Endothelial cell of umbilical vein (primary cell): ENCODE measurements around the gene COL17A1. TPM values are rescaled to one million over a fixed set of nuclear protein-coding genes. Genes with fewer than 3 reads are reported as not detected.

Source experiments
- BruUV-seq: library from RNA; stranded (reverse); fragments of 400-500 nt; replicated peaks from 2 replicates; lab custom pipeline; 2021; lab: Mats Ljungman, UMichigan
- CTCF ChIA-PET: fragments of 300-600, 350-600 bp; sonication (Branson Sonifier 250); formaldehyde crosslinking; loops from one replicate; lab custom pipeline; 2021; ENCODE audit warnings: antibody characterized with exemption, inconsistent platforms; lab: Charles Lee
- POLR2A ChIA-PET: fragments of 300-600, 350-600 bp; sonication (Branson Sonifier 250); formaldehyde crosslinking; loops from one replicate; lab custom pipeline; 2021; ENCODE audit warnings: antibody characterized with exemption, inconsistent platforms; lab: Charles Lee
- DNase-seq: peaks from one replicate; pipeline ENCODE4 v3.0.0-alpha.2; 2011; ENCODE audit warnings: low read depth, low spot score
- FAIRE-seq: peaks from 2 replicates; lab custom pipeline; 2011; peaks lifted over from hg19 to GRCh38; lab: Jason Lieb, UNC
- H2AFZ ChIP-seq: 2 replicates; pipeline ENCODE4 v1.6.0; 2012; ENCODE audit warnings: low read depth, low read length, control low read depth, inconsistent platforms
- H3K27ac ChIP-seq: 2 replicates; pipeline ENCODE4 v1.5.1; 2011; ENCODE audit warnings: low read depth, mild to moderate bottlenecking, control low read depth, low read length, moderate library complexity; ENCODE audit not compliant: insufficient read depth
- H3K27me3 ChIP-seq, 2 experiments: 2 replicates each; pipeline versions ENCODE4 v1.6.0 to v1.6.1; 2011; ENCODE audit warnings: low read length in 2 of 2, mixed read lengths in 1 of 2; ENCODE audit not compliant: control insufficient read depth in 2 of 2, insufficient read depth in 2 of 2
- H3K36me3 ChIP-seq, 2 experiments: 2 replicates in 1 of 2; 3 replicates in 1 of 2; pipeline ENCODE4 v1.5.1; 2011; ENCODE audit warnings: low read length in 2 of 2, mild to moderate bottlenecking in 1 of 2, moderate library complexity in 1 of 2; ENCODE audit not compliant: control insufficient read depth in 2 of 2, insufficient read depth in 2 of 2; ENCODE audit errors: extremely low read depth in 1 of 2
- H3K4me1 ChIP-seq: 3 replicates; pipeline ENCODE4 v1.5.1; 2011; ENCODE audit warnings: mild to moderate bottlenecking, low read length; ENCODE audit not compliant: control insufficient read depth, insufficient read depth; ENCODE audit errors: extremely low read depth
- H3K4me2 ChIP-seq: 2 replicates; pipeline ENCODE4 v1.6.1; 2011; ENCODE audit warnings: low read length, control low read depth, mixed read lengths; ENCODE audit not compliant: insufficient read depth
- H3K4me3 ChIP-seq, 3 experiments: fragments of 200-600 bp in 1 of 3; sonication (generic), shearing (Covaris generic) in 1 of 3; replicated peaks in 1 of 3; 2 replicates each; pipeline ENCODE4 v1.5.1; 2011 to 2016; ENCODE audit warnings: control low read depth in 3 of 3, low read length in 3 of 3, mild to moderate bottlenecking in 2 of 3, inconsistent platforms in 1 of 3, low read depth in 1 of 3, moderate library complexity in 1 of 3; ENCODE audit not compliant: insufficient read depth in 1 of 3
- H3K79me2 ChIP-seq: 2 replicates; pipeline ENCODE4 v1.6.0; 2012; ENCODE audit warnings: low read length, inconsistent platforms; ENCODE audit not compliant: control insufficient read depth, insufficient read depth
- H3K9ac ChIP-seq: replicated peaks from 2 replicates; pipeline ENCODE3; 2011; ENCODE audit warnings: low read length, control low read depth; ENCODE audit not compliant: insufficient read depth; ENCODE audit errors: extremely low read depth
- H3K9me1 ChIP-seq: replicated peaks from 3 replicates; pipeline ENCODE4 v1.6.0; 2011; ENCODE audit warnings: mild to moderate bottlenecking, low read length; ENCODE audit not compliant: control insufficient read depth, insufficient read depth; ENCODE audit errors: extremely low read depth
- H3K9me3 ChIP-seq: replicated peaks from 2 replicates; pipeline ENCODE4 v1.5.1; 2012; ENCODE audit warnings: low read length, inconsistent platforms; ENCODE audit not compliant: control insufficient read depth, insufficient read depth
- H4K20me1 ChIP-seq: replicated peaks from 2 replicates; pipeline ENCODE3; 2011; ENCODE audit warnings: mild to moderate bottlenecking, low read length; ENCODE audit not compliant: control insufficient read depth, insufficient read depth; ENCODE audit errors: extremely low read depth
- CTCF ChIP-seq, 2 donors: IDR thresholded peaks; 1 replicate in 1 of 2; 2 replicates in 1 of 2; pipeline ENCODE4 v1.5.1; 2011; ENCODE audit warnings: low read length in 2 of 2, mild to moderate bottlenecking in 2 of 2, moderate library complexity in 2 of 2, control low read depth in 1 of 2, inconsistent platforms in 1 of 2, low read depth in 1 of 2; ENCODE audit not compliant: insufficient read depth in 1 of 2; ENCODE audit errors: extremely low read depth in 1 of 2
- JUN ChIP-seq: IDR thresholded peaks from 2 replicates; pipeline ENCODE4 v1.6.1; 2011; ENCODE audit warnings: borderline replicate concordance, low read depth; ENCODE audit not compliant: insufficient read length, insufficient read depth
- MAX ChIP-seq: IDR thresholded peaks from 2 replicates; pipeline ENCODE4 v1.6.1; 2011; ENCODE audit not compliant: insufficient read depth, insufficient read length
- dilution Hi-C: fragments of 300-500 bp; cut with MboI; formaldehyde crosslinking; loops from one replicate; pipeline ENCODE4 v1.15.0; 2019; ENCODE audit warnings: low sequenced_read_pairs; ENCODE audit not compliant: extremely low pct_ligation_motif_present
- intact Hi-C: fragments of 100-400 bp; cut with micrococcal nuclease; formaldehyde crosslinking; loops from one replicate; pipeline ENCODE4 v1.10.0; 2022
- polyA plus RNA-seq, 4 experiments: library from polyadenylated mRNA; depleted of rRNA in 3 of 4; stranded (reverse) in 3 of 4; unstranded in 1 of 4; fragments of >200 nt; gene quantifications; 2 replicates each; pipeline versions ENCODE4 v1.2.1 to v1.2.3, GENCODE V29; 2011 to 2012; ENCODE audit warnings: missing spikeins in 1 of 4
- total RNA-seq: library from RNA; stranded (reverse); gene quantifications from 2 replicates; pipeline ENCODE4 v1.2.3, GENCODE V29; 2021

COL17A1 gene
- total and polyA plus RNA-seq, 2 donors (not counting 3 experiments of a cell fraction or from before 2014, with no cell fraction given), result 0.57 to 1.3 TPM

GRCh38 chr10:104103956-104104355 lies 18.3 kb upstream of the COL17A1 start:
- no peaks in the 10 kb centered on the region for H3K9me1 ChIP-seq

More at GRCh38 chr10:104103956-104104355, 18.3 kb upstream of the COL17A1 start:
- no peaks in the 10 kb centered on the region for H3K9me3 ChIP-seq
- H3K79me2 ChIP-seq, result no peaks in the 10 kb centered on the region
- CTCF ChIA-PET, result no interaction called here
- DNase-seq, result no peak
- POLR2A ChIA-PET, result no interaction called here
- no peaks in the 10 kb centered on the region for H3K27me3 ChIP-seq
- TF ChIP-seq JUN (no peak), MAX (no peak), CTCF (IDR thresholded peaks at IDR 0.05; ENCODE audit: extremely low read depth in 1 of 2, insufficient read depth in 1 of 2, low read depth in 1 of 2, low read length in 2 of 2) (no peak)
- no peak overlapping the region for H2AFZ ChIP-seq
- H3K36me3 ChIP-seq, result no peaks in the 10 kb centered on the region
- intact Hi-C loops (no loop called here), dilution Hi-C loops (no loop called here)
- no peak overlapping the region for H3K4me2 ChIP-seq
- no TSS peak for BruUV-seq
- no peak overlapping the region for H3K27ac ChIP-seq
- no peak overlapping the region for H3K9ac ChIP-seq
- no peak overlapping the region for H3K4me3 ChIP-seq
- no peak for FAIRE-seq
- H3K4me1 ChIP-seq, result peaks cover 9% of the 10 kb centered on the region
- H4K20me1 ChIP-seq, result no peaks in the 10 kb centered on the region
